ENCODE measurements around the gene ZBTB38.

ZBTB38 gene

GRCh38 chr3:141368062-141368924 is at the start of gene ZBTB38:
ZBTB38 (plus strand) TSS chr3:141368504; CDS start chr3:141442389, 73,885 bp downstream.
- DNase-seq (ENCODE audit: low spot score): no peak

- DNase-seq (ENCODE audit: low spot score): no peak
Observed at GRCh38 chr3:141320399-141321108, 47.8 kb upstream of the ZBTB38 start.

- DNase-seq (ENCODE audit: low spot score): no peak
Observed at GRCh38 chr3:141321109-141321497, 47.2 kb upstream of the ZBTB38 start.

GRCh38 chr3:141323936-141324704 is 44.2 kb upstream of the ZBTB38 start:
- DNase-seq (ENCODE audit: low spot score): no peak

GRCh38 chr3:141326123-141326522 is 42.2 kb upstream of the ZBTB38 start:
- no peak for DNase-seq (ENCODE audit: low spot score)

- DNase-seq (ENCODE audit: low spot score): no peak
Observed at GRCh38 chr3:141326626-141327025, 41.7 kb upstream of the ZBTB38 start.

GRCh38 chr3:141328286-141329166 is 39.8 kb upstream of the ZBTB38 start:
- no peak for DNase-seq (ENCODE audit: low spot score)

GRCh38 chr3:141330235-141330634 is 38.1 kb upstream of the ZBTB38 start:
- no peak for DNase-seq (ENCODE audit: low spot score)

- no peak for DNase-seq (ENCODE audit: low spot score)
Observed at GRCh38 chr3:141330718-141331376, 37.5 kb upstream of the ZBTB38 start.

- DNase-seq (ENCODE audit: low spot score): no peak
Observed at GRCh38 chr3:141331377-141332318, 36.7 kb upstream of the ZBTB38 start.

- no peak for DNase-seq (ENCODE audit: low spot score)
Observed at GRCh38 chr3:141332416-141332815, 35.9 kb upstream of the ZBTB38 start.

- DNase-seq (ENCODE audit: low spot score): no peak
Observed at GRCh38 chr3:141333836-141334626, 34.3 kb upstream of the ZBTB38 start.

GRCh38 chr3:141334627-141335250 is 33.6 kb upstream of the ZBTB38 start:
- no peak for DNase-seq (ENCODE audit: low spot score)

- DNase-seq (ENCODE audit: low spot score): no peak
Observed at GRCh38 chr3:141335531-141336061, 32.7 kb upstream of the ZBTB38 start.

- no peak for DNase-seq (ENCODE audit: low spot score)
Observed at GRCh38 chr3:141336672-141337522, 31.4 kb upstream of the ZBTB38 start.

GRCh38 chr3:141337523-141337854 is 30.8 kb upstream of the ZBTB38 start:
- DNase-seq (ENCODE audit: low spot score): no peak

GRCh38 chr3:141337991-141338390 is 30.3 kb upstream of the ZBTB38 start:
- DNase-seq (ENCODE audit: low spot score): no peak

Data from cerebellar cortex (tissue), 1 donor.